Parathyroid adenoma (tissue), 2 donors: ENCODE data around the gene CD274.

ENCODE experiments used
- H2AFZ ChIP-seq: fragments of 300-600 bp; sonication (generic); one replicate; pipeline ENCODE4 v1.7.0; 2017; ENCODE audit warnings: antibody characterized with exemption, mild to moderate bottlenecking
- H3K27ac ChIP-seq: fragments of 300-600 bp; sonication (generic); one replicate; pipeline ENCODE4 v1.7.0; 2017
- H3K27me3 ChIP-seq: fragments of 300-600 bp; sonication (generic); one replicate; pipeline ENCODE4 v1.7.0; 2017; ENCODE audit warnings: low read length; ENCODE audit not compliant: control insufficient read depth, insufficient read depth
- H3K36me3 ChIP-seq: fragments of 300-600 bp; sonication (generic); one replicate; pipeline ENCODE4 v1.7.0; 2017; ENCODE audit warnings: low read length; ENCODE audit not compliant: control insufficient read depth, insufficient read depth
- H3K4me1 ChIP-seq: fragments of 300-600 bp; sonication (generic); one replicate; pipeline ENCODE4 v1.7.0; 2017; ENCODE audit warnings: control low read depth
- H3K4me2 ChIP-seq: fragments of 300-600 bp; sonication (generic); one replicate; pipeline ENCODE4 v1.7.0; 2017; ENCODE audit warnings: low read length
- H3K4me3 ChIP-seq: fragments of 300-600 bp; sonication (generic); one replicate; pipeline ENCODE4 v1.7.0; 2017; ENCODE audit warnings: low read depth, low read length
- H3K79me2 ChIP-seq: fragments of 300-600 bp; sonication (generic); one replicate; pipeline ENCODE4 v1.7.0; 2017; ENCODE audit warnings: control low read depth
- H3K9ac ChIP-seq: fragments of 300-600 bp; sonication (generic); one replicate; pipeline ENCODE4 v1.7.0; 2017; ENCODE audit warnings: mild to moderate bottlenecking
- H3K9me3 ChIP-seq: fragments of 300-600 bp; sonication (generic); one replicate; pipeline ENCODE4 v1.7.0; 2017; ENCODE audit warnings: low read length; ENCODE audit not compliant: control insufficient read depth
- CTCF ChIP-seq: fragments of 300-600 bp; sonication (generic); IDR thresholded peaks from one replicate; pipeline ENCODE4 v1.7.0; 2017; ENCODE audit warnings: antibody characterized with exemption, mild to moderate bottlenecking
- donor health status: primary hyperparathyroidism.

Gene CD274

GRCh38 chr9:5419987-5420386 lies 30.4 kb upstream of the CD274 start:
- H2AFZ ChIP-seq = no peak overlapping the region
- no peak overlapping the region for H3K27ac ChIP-seq
- H3K9me3 ChIP-seq = no peaks in the 10 kb centered on the region
- H3K9ac ChIP-seq = no peak overlapping the region
- no peak for TF ChIP-seq CTCF
- H3K4me1 ChIP-seq = no peaks in the 10 kb centered on the region
- H3K27me3 ChIP-seq = no peaks in the 10 kb centered on the region
- no peak overlapping the region for H3K4me2 ChIP-seq
- H3K79me2 ChIP-seq = no peaks in the 10 kb centered on the region
- H3K4me3 ChIP-seq = no peak overlapping the region
- no peaks in the 10 kb centered on the region for H3K36me3 ChIP-seq

GRCh38 chr9:5421163-5421562 lies 29.2 kb upstream of the CD274 start:
- Histone ChIP-seq H3K4me1 (no peaks in the 10 kb centered on the region), H3K27ac (no peak overlapping the region), H3K27me3 (no peaks in the 10 kb centered on the region), H3K36me3 (no peaks in the 10 kb centered on the region), H3K79me2 (no peaks in the 10 kb centered on the region), H3K9ac (no peak overlapping the region), H3K9me3 (no peaks in the 10 kb centered on the region), H2AFZ (no peak overlapping the region), H3K4me2 (no peak overlapping the region), H3K4me3 (no peak overlapping the region)
- no peak for TF ChIP-seq CTCF

GRCh38 chr9:5422276-5422675 lies 28.1 kb upstream of the CD274 start:
- Histone ChIP-seq H3K27me3 (no peaks in the 10 kb centered on the region), H3K4me1 (no peaks in the 10 kb centered on the region), H2AFZ (no peak overlapping the region), H3K79me2 (no peaks in the 10 kb centered on the region), H3K27ac (no peak overlapping the region), H3K4me3 (no peak overlapping the region), H3K9ac (no peak overlapping the region), H3K9me3 (no peaks in the 10 kb centered on the region), H3K4me2 (no peak overlapping the region), H3K36me3 (no peaks in the 10 kb centered on the region)
- TF ChIP-seq CTCF = no peak

- no peak overlapping the region for H3K4me3 ChIP-seq
- no peak overlapping the region for H3K27ac ChIP-seq
- H2AFZ ChIP-seq = no peak overlapping the region
- no peaks in the 10 kb centered on the region for H3K9me3 ChIP-seq
- no peaks in the 10 kb centered on the region for H3K4me1 ChIP-seq
- peak; percentile 20 for TF ChIP-seq CTCF
- H3K36me3 ChIP-seq = no peaks in the 10 kb centered on the region
- H3K79me2 ChIP-seq = no peaks in the 10 kb centered on the region
- no peaks in the 10 kb centered on the region for H3K27me3 ChIP-seq
- H3K4me2 ChIP-seq = no peak overlapping the region
- no peak overlapping the region for H3K9ac ChIP-seq
These were observed 25.2 kb upstream of the CD274 start for GRCh38 chr9:5425006-5425628.

- Histone ChIP-seq H3K4me1 (no peaks in the 10 kb centered on the region), H3K4me3 (no peak overlapping the region), H3K27ac (no peak overlapping the region), H3K9ac (no peak overlapping the region), H3K79me2 (no peaks in the 10 kb centered on the region), H3K4me2 (no peak overlapping the region), H3K36me3 (no peaks in the 10 kb centered on the region), H2AFZ (no peak overlapping the region), H3K9me3 (no peaks in the 10 kb centered on the region), H3K27me3 (no peaks in the 10 kb centered on the region)
- TF ChIP-seq CTCF = no peak
These were observed 23.3 kb upstream of the CD274 start for GRCh38 chr9:5427005-5427404.
